Middle frontal gyrus (tissue), 1 donor: ENCODE data around the gene UBAP1.
"Not testable (repeated sequence)": the region's sequence is repeated elsewhere in the genome, so short reads cannot be mapped to it uniquely, and the experiment has no call there.

Experiments
- DNase-seq: peaks from one replicate; pipeline ENCODE4 v3.0.0-alpha.2; 2015; ENCODE audit warnings: low spot score; ENCODE audit errors: extremely low spot score

UBAP1 gene

GRCh38 chr9:34178436-34179212 is at the start of gene UBAP1:
Gene UBAP1, plus strand, starts transcription at chr9:34179043. Its CDS starts 41,872 bp downstream, at chr9:34220915.
- DNase-seq: peak; percentile 92

- no peak for DNase-seq
Measured at GRCh38 chr9:34131571-34131970, 47.3 kb upstream of the UBAP1 start.

- no peak for DNase-seq
Measured at GRCh38 chr9:34133436-34133949, 45.4 kb upstream of the UBAP1 start.

GRCh38 chr9:34134521-34134920 is 44.3 kb upstream of the UBAP1 start:
- no peak for DNase-seq

- not testable (repeated sequence) for DNase-seq
Measured at GRCh38 chr9:34138644-34139043, 40.2 kb upstream of the UBAP1 start.

GRCh38 chr9:34139477-34140146 is 39.2 kb upstream of the UBAP1 start:
- DNase-seq: no peak

- no peak for DNase-seq
Measured at GRCh38 chr9:34140853-34141252, 38.0 kb upstream of the UBAP1 start.

- no peak for DNase-seq
Measured at GRCh38 chr9:34143116-34143515, 35.7 kb upstream of the UBAP1 start.

- DNase-seq: no peak
Measured at GRCh38 chr9:34145165-34145564, 33.7 kb upstream of the UBAP1 start.

- no peak for DNase-seq
Measured at GRCh38 chr9:34151398-34151797, 27.4 kb upstream of the UBAP1 start.

- DNase-seq: no peak
Measured at GRCh38 chr9:34154057-34154456, 24.8 kb upstream of the UBAP1 start.

GRCh38 chr9:34157318-34157717 is 21.5 kb upstream of the UBAP1 start:
- no peak for DNase-seq

GRCh38 chr9:34157898-34158297 is 20.9 kb upstream of the UBAP1 start:
- no peak for DNase-seq

- no peak for DNase-seq
Measured at GRCh38 chr9:34158362-34158869, 20.4 kb upstream of the UBAP1 start.

- no peak for DNase-seq
Measured at GRCh38 chr9:34163434-34163833, 15.4 kb upstream of the UBAP1 start.

GRCh38 chr9:34169125-34169524 is 9.7 kb upstream of the UBAP1 start:
- no peak for DNase-seq

- no peak for DNase-seq
Measured at GRCh38 chr9:34170237-34170991, 8.4 kb upstream of the UBAP1 start.

GRCh38 chr9:34171753-34172535 is 6.9 kb upstream of the UBAP1 start:
- no peak for DNase-seq

GRCh38 chr9:34176089-34176488 is 2.8 kb upstream of the UBAP1 start:
- DNase-seq: no peak

- no peak for DNase-seq
Measured at GRCh38 chr9:34177593-34178435, 1.0 kb upstream of the UBAP1 start.
